Neural progenitor cell (in vitro differentiated cells): ENCODE measurements around the gene SWI5.

Experiments used
- CTCF ChIP-seq: fragments of 200-600 bp; sonication (generic); IDR thresholded peaks from 2 replicates; pipeline ENCODE4 v1.5.1; 2017; ENCODE audit warnings: antibody characterized with exemption, mild to moderate bottlenecking
- EZH2 ChIP-seq: fragments of 200-600 bp; sonication (generic); IDR thresholded peaks from 2 replicates; pipeline ENCODE4 v1.6.1; 2017; ENCODE audit warnings: antibody characterized with exemption, mild to moderate bottlenecking, moderate library complexity

GRCh38 chr9:128258326-128258725, 17.8 kb upstream of the SWI5 start:
- TF ChIP-seq EZH2 (no peak), CTCF (no peak)
